HepG2 (cell line): Measurements from ENCODE around the gene GMPR. TPM values are rescaled to one million over a fixed set of nuclear protein-coding genes. Genes with fewer than 3 reads are reported as not detected.

Experiments
- ATAC-seq: fragments of 200-7000 bp; cut with Tn5 transposase; 3 replicates; pipeline ENCODE4 v1.9.1; 2020; ENCODE audit warnings: mild to moderate bottlenecking, moderate library complexity
- BruUV-seq: library from RNA; stranded (reverse); fragments of 400-500 nt; replicated peaks from 2 replicates; lab custom pipeline; 2021; lab: Mats Ljungman, UMichigan
- CTCF ChIA-PET: fragments of 300-600 bp; formaldehyde crosslinking; extraction: SDS; loops from one replicate; lab custom pipeline; 2021; ENCODE audit warnings: low total read pairs, inconsistent platforms, low intra/inter-chr PET ratio; lab: Yijun Ruan, JAX
- POLR2A ChIA-PET: fragments of 350-600 bp; sonication (Branson Sonifier 250); formaldehyde crosslinking; loops from one replicate; lab custom pipeline; 2020; ENCODE audit warnings: antibody characterized with exemption, inconsistent platforms; lab: Yijun Ruan, JAX
- DNase-seq: peaks from one replicate; pipeline ENCODE4 v3.0.0-alpha.2; 2015; ENCODE audit warnings: low spot score
- FAIRE-seq: peaks from 3 replicates; lab custom pipeline; 2011; peaks lifted over from hg19 to GRCh38; lab: Jason Lieb, UNC
- H2AFZ ChIP-seq: one replicate; pipeline ENCODE4 v1.6.1; 2011; ENCODE audit warnings: low read length, inconsistent platforms
- H3K27ac ChIP-seq: fragments of 300-600 bp; 3 replicates; pipeline ENCODE4 v1.8.0; 2011; ENCODE audit warnings: mixed run types, mild to moderate bottlenecking, mixed read lengths, low read length, inconsistent platforms; ENCODE audit not compliant: insufficient read depth; ENCODE audit errors: extremely low read length
- H3K27me3 ChIP-seq, 2 experiments: fragments of 200-600 bp in 1 of 2; 2 replicates in 1 of 2; 3 replicates in 1 of 2; pipeline versions ENCODE4 v1.6.0 to v1.8.0; 2011; ENCODE audit warnings: low read length in 2 of 2, mild to moderate bottlenecking in 2 of 2, moderate library complexity in 2 of 2, inconsistent platforms in 1 of 2; ENCODE audit not compliant: insufficient read depth in 2 of 2, control insufficient read depth in 1 of 2
- H3K36me3 ChIP-seq, 2 experiments: fragments of 200-600 bp in 1 of 2; replicated peaks in 1 of 2; 2 replicates in 1 of 2; 3 replicates in 1 of 2; pipeline versions ENCODE4 v1.5.1 to v1.8.0; 2011; ENCODE audit warnings: low read length in 2 of 2, inconsistent platforms in 1 of 2; ENCODE audit not compliant: insufficient read depth in 2 of 2, control insufficient read depth in 1 of 2
- H3K4me1 ChIP-seq: 2 replicates; pipeline ENCODE4 v1.5.1; 2012; ENCODE audit warnings: low read length, inconsistent platforms; ENCODE audit not compliant: insufficient read depth
- H3K4me2 ChIP-seq: 2 replicates; pipeline ENCODE4 v1.6.0; 2011; ENCODE audit warnings: low read depth, low read length, inconsistent platforms
- H3K4me3 ChIP-seq, 3 experiments: fragments of 200-600 bp in 1 of 3; sonication (generic), shearing (Covaris generic) in 1 of 3; replicated peaks in 1 of 3; 2 replicates each; pipeline ENCODE4 v1.5.1; 2011 to 2016; ENCODE audit warnings: low read length in 3 of 3, inconsistent platforms in 2 of 3, low read depth in 2 of 3, mild to moderate bottlenecking in 2 of 3, control low read depth in 1 of 3, mixed read lengths in 1 of 3; ENCODE audit not compliant: insufficient read depth in 1 of 3
- H3K79me2 ChIP-seq: one replicate; pipeline ENCODE4 v1.6.1; 2011; ENCODE audit warnings: low read length, inconsistent platforms; ENCODE audit not compliant: insufficient read depth
- H3K9ac ChIP-seq: 2 replicates; pipeline ENCODE4 v1.6.0; 2011; ENCODE audit warnings: mild to moderate bottlenecking, low read depth, low read length, inconsistent platforms; ENCODE audit not compliant: insufficient read depth
- H3K9me3 ChIP-seq: 2 replicates; pipeline ENCODE4 v1.5.1; 2012; ENCODE audit warnings: mild to moderate bottlenecking, low read length
- H4K20me1 ChIP-seq: 2 replicates; pipeline ENCODE4 v1.6.0; 2011; ENCODE audit warnings: inconsistent platforms, mild to moderate bottlenecking, low read length, moderate library complexity; ENCODE audit not compliant: insufficient read depth
- BRD4 ChIP-seq: sonication (generic); formaldehyde crosslinking; IDR thresholded peaks from 2 replicates; pipeline ENCODE4 v1.4.0; 2020; ENCODE audit warnings: missing genetic modification reagents
- GFI1 ChIP-seq: sonication (generic); formaldehyde crosslinking; IDR thresholded peaks from 2 replicates; pipeline ENCODE4 v1.5.0; 2020; ENCODE audit warnings: missing genetic modification reagents, mild to moderate bottlenecking, borderline replicate concordance
- KLF13 ChIP-seq: sonication (generic); formaldehyde crosslinking; IDR thresholded peaks from 2 replicates; pipeline ENCODE4 v1.4.0; 2020; ENCODE audit warnings: mild to moderate bottlenecking, missing genetic modification reagents
- MBD4 ChIP-seq: IDR thresholded peaks from 2 replicates; pipeline ENCODE4 v1.6.1; 2012; ENCODE audit warnings: low read length, inconsistent platforms, borderline replicate concordance
- NBN ChIP-seq: fragments of 450-650 bp; conservative IDR thresholded peaks from 2 replicates; pipeline ENCODE4 v1.6.1; 2017
- SP1 ChIP-seq, 2 experiments: fragments of 450-650 bp in 1 of 2; sonication (generic) in 1 of 2; formaldehyde crosslinking in 1 of 2; IDR thresholded peaks; 2 replicates each; pipeline versions ENCODE4 v1.4.0 to v1.6.1; 2016 to 2020; ENCODE audit warnings: missing genetic modification reagents in 1 of 2
- ZFP82 ChIP-seq: sonication (generic); formaldehyde crosslinking; IDR thresholded peaks from 2 replicates; pipeline ENCODE4 v1.5.1; 2020; ENCODE audit warnings: mild to moderate bottlenecking, missing genetic modification reagents, borderline replicate concordance
- ZNF598 ChIP-seq: sonication (generic); formaldehyde crosslinking; IDR thresholded peaks from 2 replicates; pipeline ENCODE4 v1.5.1; 2020; ENCODE audit warnings: mild to moderate bottlenecking, missing genetic modification reagents, borderline replicate concordance
- ZNF660 ChIP-seq: sonication (generic); formaldehyde crosslinking; IDR thresholded peaks from 2 replicates; pipeline ENCODE4 v1.5.1; 2020; ENCODE audit warnings: mild to moderate bottlenecking, low read depth, missing genetic modification reagents, borderline replicate concordance
- WGBS: methylation state at CpG from one replicate; pipeline ENCODE4 v1.1.6; 2017; ENCODE audit warnings: low lambda C conversion rate; 5-methylcytosine and 5-hydroxymethylcytosine counted together
- in situ Hi-C: cut with HindIII; loops from 2 replicates; pipeline ENCODE4 v1.10.0; 2017; ENCODE audit warnings: low pct_unique_long_range_greater_than_20kb; ENCODE audit not compliant: extremely low pct_ligation_motif_present
- intact Hi-C: fragments of 100-400 bp; cut with micrococcal nuclease; formaldehyde crosslinking; loops from one replicate; pipeline ENCODE4 v1.10.0; 2022; ENCODE audit not compliant: unreplicated experiment
- polyA plus RNA-seq, 8 experiments: library from polyadenylated mRNA; depleted of rRNA in 3 of 8; stranded (reverse) in 7 of 8; unstranded in 1 of 8; fragments of >200 nt; fragmentation: Illumina TruSeq in 4 of 8; extraction: Trizol in 4 of 8; gene quantifications; 2 replicates each; pipeline versions ENCODE4 v1.2.1 to v1.2.3, GENCODE V29; 2011 to 2016; ENCODE audit warnings: low read depth in 4 of 8, missing spikeins in 1 of 8, mixed read lengths in 1 of 8; ENCODE audit not compliant: insufficient read depth in 1 of 8
- total RNA-seq, 5 experiments: library from RNA; depleted of rRNA; stranded (reverse); fragments of >200 nt; fragmentation: Illumina TruSeq; extraction: Trizol; gene quantifications; 2 replicates each; pipeline ENCODE4 v1.2.3, GENCODE V29; 2016; ENCODE audit warnings: low read depth in 1 of 5
- TF ChIP-seq, protein P1 (sequence below): sonication (generic); formaldehyde crosslinking; IDR thresholded peaks from 2 replicates; pipeline ENCODE4 v1.5.1; 2020; ENCODE audit warnings: missing genetic modification reagents, mild to moderate bottlenecking, borderline replicate concordance
- TF ChIP-seq, protein P2 (sequence below), 2 experiments: sonication (generic) in 1 of 2; formaldehyde crosslinking in 1 of 2; IDR thresholded peaks; 2 replicates each; pipeline versions ENCODE4 v1.6.1 to v1.9.0; 2014 to 2022; ENCODE audit warnings: antibody characterized with exemption in 1 of 2, borderline replicate concordance in 1 of 2, inconsistent platforms in 1 of 2, low read depth in 1 of 2, missing genetic modification reagents in 1 of 2

GMPR gene
- total and polyA plus RNA-seq, 2 of the 13 experiments (the other 11 are each of a cell fraction or from before 2014, with no cell fraction given): not detected

DNA sequence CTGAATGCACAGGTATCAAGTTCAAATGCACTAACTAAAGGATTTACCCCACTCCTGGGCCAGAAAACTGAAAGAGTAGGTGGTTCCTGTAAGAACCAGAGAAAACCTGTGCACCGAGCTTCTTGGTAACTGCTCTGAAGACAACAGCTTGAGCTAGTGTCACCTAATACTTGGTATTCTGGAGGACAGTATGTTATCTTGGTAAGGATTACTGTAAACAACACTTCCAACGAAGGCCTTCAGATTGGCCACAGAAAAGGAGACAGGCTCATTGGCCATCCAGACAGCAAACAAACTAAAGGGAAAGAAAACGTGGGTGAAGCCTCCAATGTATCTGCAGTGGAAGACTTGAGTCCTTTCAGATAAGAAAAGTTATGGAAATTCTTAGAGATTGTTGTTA, 61.5 kb downstream of the GMPR start:
- Histone ChIP-seq H2AFZ (no peak overlapping the region), H3K4me2 (no peak overlapping the region), H3K4me3 (no peak overlapping the region), H3K36me3 (peaks cover 2 to 5% of the 10 kb centered on the region in 2 experiments; a peak in 1 of 5 replicates), H4K20me1 (no peaks in the 10 kb centered on the region), H3K27ac (no peak overlapping the region), H3K9ac (no peak overlapping the region), H3K4me1 (peaks cover 33% of the 10 kb centered on the region), H3K27me3 (no peaks in the 10 kb centered on the region), H3K79me2 (no peaks in the 10 kb centered on the region), H3K9me3 (no peaks in the 10 kb centered on the region)
- FAIRE-seq (no peak), DNase-seq (no peak), ATAC-seq (no peak)
- intact Hi-C loops (no loop called here), in situ Hi-C loops (no loop called here)
- 91% methylated on average over 3 of the region's 3 CpGs for WGBS
- BruUV-seq: no TSS peak
- no peak for TF ChIP-seq BRD4 (CRISPR knock-in tag)
- TF ChIP-seq ZFP82 (CRISPR knock-in tag): no peak
- TF ChIP-seq, protein P1, sequence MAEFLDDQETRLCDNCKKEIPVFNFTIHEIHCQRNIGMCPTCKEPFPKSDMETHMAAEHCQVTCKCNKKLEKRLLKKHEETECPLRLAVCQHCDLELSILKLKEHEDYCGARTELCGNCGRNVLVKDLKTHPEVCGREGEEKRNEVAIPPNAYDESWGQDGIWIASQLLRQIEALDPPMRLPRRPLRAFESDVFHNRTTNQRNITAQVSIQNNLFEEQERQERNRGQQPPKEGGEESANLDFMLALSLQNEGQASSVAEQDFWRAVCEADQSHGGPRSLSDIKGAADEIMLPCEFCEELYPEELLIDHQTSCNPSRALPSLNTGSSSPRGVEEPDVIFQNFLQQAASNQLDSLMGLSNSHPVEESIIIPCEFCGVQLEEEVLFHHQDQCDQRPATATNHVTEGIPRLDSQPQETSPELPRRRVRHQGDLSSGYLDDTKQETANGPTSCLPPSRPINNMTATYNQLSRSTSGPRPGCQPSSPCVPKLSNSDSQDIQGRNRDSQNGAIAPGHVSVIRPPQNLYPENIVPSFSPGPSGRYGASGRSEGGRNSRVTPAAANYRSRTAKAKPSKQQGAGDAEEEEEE: no peak
- CTCF ChIA-PET: no interaction called here
- POLR2A ChIA-PET: no interaction called here

DNA sequence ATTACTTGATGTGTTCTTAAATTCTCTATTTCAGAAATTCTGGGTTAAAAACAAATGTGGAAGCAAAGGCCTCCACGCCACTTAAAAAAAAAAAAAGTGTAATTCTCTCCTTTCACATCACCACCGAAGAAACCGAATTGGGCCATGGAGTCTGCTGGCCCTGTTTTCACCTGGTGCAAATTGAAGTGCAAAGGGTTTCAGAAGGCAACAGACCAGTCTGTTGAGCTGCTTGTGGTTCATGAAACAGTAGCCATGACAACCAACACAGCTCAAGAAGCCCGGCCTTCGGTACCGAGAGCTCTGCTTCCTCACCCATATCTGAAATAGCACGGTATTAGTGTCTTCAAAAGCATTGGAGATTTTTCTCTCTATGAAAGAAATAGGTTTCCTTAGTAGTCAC, 63.1 kb downstream of the GMPR start:
- Histone ChIP-seq H3K27ac (no peak overlapping the region), H3K36me3 (peaks cover 6 to 12% of the 10 kb centered on the region in 2 experiments; a peak in 3 of 5 replicates), H4K20me1 (no peaks in the 10 kb centered on the region), H3K79me2 (no peaks in the 10 kb centered on the region), H3K27me3 (no peaks in the 10 kb centered on the region), H3K4me3 (no peak overlapping the region), H3K9ac (no peak overlapping the region), H3K9me3 (no peaks in the 10 kb centered on the region), H3K4me1 (peaks cover 38% of the 10 kb centered on the region), H2AFZ (no peak overlapping the region), H3K4me2 (no peak overlapping the region)
- ATAC-seq (no peak), DNase-seq (no peak), FAIRE-seq (no peak)
- ChIA-PET POLR2A (no interaction called here), CTCF (no interaction called here)
- in situ Hi-C loops: no loop called here
- 97% methylated on average over 7 of the region's 7 CpGs for WGBS
- no TSS peak for BruUV-seq
- intact Hi-C loops: no loop called here
- no peak for TF ChIP-seq ZNF660
- TF ChIP-seq SP1 (IDR thresholded peaks at IDR 0.05): no peak
- no peak for TF ChIP-seq SP1 (CRISPR knock-in tag; IDR thresholded peaks at IDR 0.05)
- no peak for TF ChIP-seq NBN
- TF ChIP-seq, protein P2, sequence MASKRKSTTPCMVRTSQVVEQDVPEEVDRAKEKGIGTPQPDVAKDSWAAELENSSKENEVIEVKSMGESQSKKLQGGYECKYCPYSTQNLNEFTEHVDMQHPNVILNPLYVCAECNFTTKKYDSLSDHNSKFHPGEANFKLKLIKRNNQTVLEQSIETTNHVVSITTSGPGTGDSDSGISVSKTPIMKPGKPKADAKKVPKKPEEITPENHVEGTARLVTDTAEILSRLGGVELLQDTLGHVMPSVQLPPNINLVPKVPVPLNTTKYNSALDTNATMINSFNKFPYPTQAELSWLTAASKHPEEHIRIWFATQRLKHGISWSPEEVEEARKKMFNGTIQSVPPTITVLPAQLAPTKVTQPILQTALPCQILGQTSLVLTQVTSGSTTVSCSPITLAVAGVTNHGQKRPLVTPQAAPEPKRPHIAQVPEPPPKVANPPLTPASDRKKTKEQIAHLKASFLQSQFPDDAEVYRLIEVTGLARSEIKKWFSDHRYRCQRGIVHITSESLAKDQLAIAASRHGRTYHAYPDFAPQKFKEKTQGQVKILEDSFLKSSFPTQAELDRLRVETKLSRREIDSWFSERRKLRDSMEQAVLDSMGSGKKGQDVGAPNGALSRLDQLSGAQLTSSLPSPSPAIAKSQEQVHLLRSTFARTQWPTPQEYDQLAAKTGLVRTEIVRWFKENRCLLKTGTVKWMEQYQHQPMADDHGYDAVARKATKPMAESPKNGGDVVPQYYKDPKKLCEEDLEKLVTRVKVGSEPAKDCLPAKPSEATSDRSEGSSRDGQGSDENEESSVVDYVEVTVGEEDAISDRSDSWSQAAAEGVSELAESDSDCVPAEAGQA (IDR thresholded peaks at IDR 0.05; ENCODE audit: low read depth): no peak
- TF ChIP-seq, protein P2 (CRISPR knock-in tag; IDR thresholded peaks at IDR 0.05; ENCODE audit: borderline replicate concordance): no peak
- TF ChIP-seq GFI1 (CRISPR knock-in tag): no peak
- TF ChIP-seq KLF13 (CRISPR knock-in tag): no peak
- TF ChIP-seq ZNF598 (CRISPR knock-in tag): no peak
- TF ChIP-seq MBD4: no peak
